Osteoblast (primary cell): ENCODE measurements around the gene HCFC1R1. TPM values are rescaled to one million over a fixed set of nuclear protein-coding genes. Genes with fewer than 3 reads are reported as not detected.

Source experiments
- small RNA-seq: library from RNA; depleted of rRNA; stranded (forward); fragments of <200 nt; gene quantifications from one replicate; pipeline ENCODE3, GENCODE V24; 2012
- total RNA-seq: library from RNA; depleted of rRNA; stranded (reverse); fragments of >200 nt; gene quantifications from 2 replicates; pipeline ENCODE4 v1.2.3, GENCODE V29; 2012

Gene HCFC1R1
- total RNA-seq, 1 donor = 20.3 TPM

Small RNA genes within 50 kb of the gene (small RNA-seq; reads per million reads assigned to genes)
- gene LINC00514 = not detected

Other genes with a start within 250 kb of the HCFC1R1 start
- gene ELOB, start 246.7 kb downstream of the HCFC1R1 start, total RNA-seq = 173 and 195 TPM in 2 replicates
- gene PRSS33, start 236.4 kb downstream of the HCFC1R1 start, total RNA-seq = not detected in 2 replicates
- not detected in 2 replicates for gene PRSS41, start 225.5 kb downstream of the HCFC1R1 start, total RNA-seq
- not detected in 2 replicates for gene PRSS21, start 206.7 kb downstream of the HCFC1R1 start, total RNA-seq
- 0.88 and 1.4 TPM in 2 replicates for gene ZG16B, start 193.6 kb downstream of the HCFC1R1 start, total RNA-seq
- gene PRSS22, start 165.8 kb downstream of the HCFC1R1 start, total RNA-seq = not detected in 2 replicates
- 38.7 and 43.6 TPM in 2 replicates for gene FLYWCH2, start 140.7 kb downstream of the HCFC1R1 start, total RNA-seq
- gene FLYWCH1, start 112.0 kb downstream of the HCFC1R1 start, total RNA-seq = 48.3 and 56.5 TPM in 2 replicates
- gene KREMEN2, start 59.7 kb downstream of the HCFC1R1 start, total RNA-seq = not detected in 2 replicates
- 1.5 and 1.8 TPM in 2 replicates for gene PAQR4, start 54.6 kb downstream of the HCFC1R1 start, total RNA-seq
- 1.4 and 2.1 TPM in 2 replicates for gene PKMYT1, start 43.5 kb downstream of the HCFC1R1 start, total RNA-seq
- gene CLDN9, start 11.0 kb downstream of the HCFC1R1 start, total RNA-seq = not detected in 2 replicates
- gene CLDN6, start 5.8 kb downstream of the HCFC1R1 start, total RNA-seq = under 0.01 TPM in 1 of 2 replicates, not detected in the other
- 143 and 159 TPM in 2 replicates for gene TNFRSF12A, start 3.6 kb downstream of the HCFC1R1 start, total RNA-seq
- 21.8 and 23.5 TPM in 2 replicates for gene THOC6, start 93 bp upstream of the HCFC1R1 start, total RNA-seq
- 0.29 TPM in 1 of 2 replicates, not detected in the other for gene BICDL2, start 13.0 kb upstream of the HCFC1R1 start, total RNA-seq
- under 0.01 TPM in 1 of 2 replicates, not detected in the other for gene MMP25, start 22.6 kb upstream of the HCFC1R1 start, total RNA-seq
- 0.72 TPM in 1 of 2 replicates, not detected in the other for gene IL32, start 41.7 kb upstream of the HCFC1R1 start, total RNA-seq
- not detected in 2 replicates for gene ZSCAN10, start 75.4 kb upstream of the HCFC1R1 start, total RNA-seq
- 17.4 and 17.7 TPM in 2 replicates for gene ZNF205, start 88.6 kb upstream of the HCFC1R1 start, total RNA-seq
- 8.0 and 9.4 TPM in 2 replicates for gene ZNF213, start 111.1 kb upstream of the HCFC1R1 start, total RNA-seq
- gene OR1F1, start 164.3 kb upstream of the HCFC1R1 start, total RNA-seq = 0.36 TPM in 1 of 2 replicates, not detected in the other
- gene ZNF200, start 211.2 kb upstream of the HCFC1R1 start, total RNA-seq = 11.5 and 11.6 TPM in 2 replicates
- gene MEFV, start 232.7 kb upstream of the HCFC1R1 start, total RNA-seq = under 0.01 TPM in 1 of 2 replicates, not detected in the other